Activated CD8-positive, alpha-beta T cell treated with anti-CD3 and anti-CD28 coated beads for 36 hours (primary cell): ENCODE data around the gene MCF2L2. TPM values are rescaled to one million over a fixed set of nuclear protein-coding genes. Genes with fewer than 3 reads are reported as not detected.

ENCODE experiments used
- ATAC-seq: fragments of 200-7000 bp; cut with Tn5 transposase; one replicate; pipeline ENCODE4 v1.10.0; 2021; ENCODE audit warnings: mild to moderate bottlenecking, moderate library complexity
- CTCF ChIA-PET: fragments of 350-600 bp; sonication (Branson Sonifier 250); formaldehyde crosslinking; loops from one replicate; lab custom pipeline; 2021; ENCODE audit warnings: antibody characterized with exemption; lab: Charles Lee
- POLR2A ChIA-PET: fragments of 350-600 bp; sonication (Branson Sonifier 250); formaldehyde crosslinking; loops from one replicate; lab custom pipeline; 2021; ENCODE audit warnings: antibody characterized with exemption; lab: Charles Lee
- DNase-seq: peaks from one replicate; pipeline ENCODE4 v3.0.0-alpha.2; 2020
- H3K27ac Mint-ChIP-seq: one replicate; pipeline ENCODE4 v1.8.0; 2021; ENCODE audit warnings: mild to moderate bottlenecking, mixed read lengths
- H3K27me3 Mint-ChIP-seq: one replicate; pipeline ENCODE4 v1.8.0; 2021; ENCODE audit warnings: mixed read lengths
- H3K36me3 Mint-ChIP-seq: one replicate; pipeline ENCODE4 v1.8.0; 2021; ENCODE audit warnings: low read depth, mixed read lengths
- H3K4me1 Mint-ChIP-seq: one replicate; pipeline ENCODE4 v1.8.0; 2021; ENCODE audit warnings: low read depth, mixed read lengths
- H3K4me3 Mint-ChIP-seq: one replicate; pipeline ENCODE4 v1.8.0; 2021; ENCODE audit warnings: mild to moderate bottlenecking, moderate library complexity, mixed read lengths
- H3K9me3 Mint-ChIP-seq: one replicate; pipeline ENCODE4 v1.8.0; 2021; ENCODE audit warnings: mixed read lengths
- intact Hi-C: fragments of 100-400 bp; cut with micrococcal nuclease; formaldehyde crosslinking; loops from one replicate; pipeline ENCODE4 v1.10.0; 2022
- total RNA-seq, 2 experiments: library from RNA; stranded (reverse); gene quantifications; one replicate each; pipeline ENCODE4 v1.2.3, GENCODE V29; 2021
- TF ChIP-seq, protein P1 (sequence below): fragments of 200-600 bp; IDR thresholded peaks from one replicate; pipeline ENCODE4 v1.8.0; 2022; ENCODE audit warnings: antibody characterized with exemption, mild to moderate bottlenecking

Gene MCF2L2
- total RNA-seq, 2 experiments from 2014 or later = 3.5 to 3.7 TPM

DNA sequence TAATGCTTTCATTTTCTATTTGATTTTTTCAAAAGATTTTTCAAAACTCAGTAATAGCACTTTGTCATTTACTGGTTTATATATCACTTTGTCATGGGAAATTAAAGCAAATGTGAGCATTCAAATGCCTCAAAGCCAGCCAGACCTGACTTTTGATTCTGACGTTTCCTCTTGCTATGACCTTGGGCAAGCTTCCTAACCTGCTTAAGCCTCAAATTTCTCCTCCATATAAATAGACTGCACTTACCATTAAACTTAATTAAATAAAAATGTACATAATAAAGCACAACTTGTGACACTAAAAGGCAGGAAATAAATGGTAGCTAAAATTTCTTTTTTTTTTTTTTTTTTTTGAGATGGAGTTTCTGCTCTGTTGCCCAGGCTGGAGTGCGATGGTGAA is 19.2 kb downstream of the MCF2L2 start:
- no peak for ATAC-seq
- H3K36me3 Mint-ChIP-seq = no peaks in the 10 kb centered on the region

DNA sequence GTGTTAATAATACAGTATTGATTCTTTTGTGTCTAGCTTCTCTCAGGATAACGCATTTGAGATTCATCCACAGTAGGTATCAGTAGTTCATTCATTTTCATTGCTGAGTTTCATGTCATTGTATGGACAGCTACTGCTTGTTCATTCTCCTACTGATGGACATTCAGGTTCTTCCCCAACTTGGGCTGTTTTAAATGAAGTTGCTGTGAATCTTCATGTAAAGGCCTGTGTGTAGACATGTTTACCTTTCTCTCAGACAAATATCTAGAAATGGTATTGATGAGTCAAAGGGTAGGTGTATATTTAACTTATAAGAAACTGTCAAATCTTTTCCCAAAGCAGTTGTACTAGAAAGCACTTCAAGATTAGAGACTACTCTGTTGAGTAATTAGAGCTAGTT is 26.7 kb downstream of the MCF2L2 start:
- POLR2A ChIA-PET = no interaction called here
- DNase-seq (no peak), ATAC-seq (no peak)
- intact Hi-C loops = no loop called here
- TF ChIP-seq, protein P1, sequence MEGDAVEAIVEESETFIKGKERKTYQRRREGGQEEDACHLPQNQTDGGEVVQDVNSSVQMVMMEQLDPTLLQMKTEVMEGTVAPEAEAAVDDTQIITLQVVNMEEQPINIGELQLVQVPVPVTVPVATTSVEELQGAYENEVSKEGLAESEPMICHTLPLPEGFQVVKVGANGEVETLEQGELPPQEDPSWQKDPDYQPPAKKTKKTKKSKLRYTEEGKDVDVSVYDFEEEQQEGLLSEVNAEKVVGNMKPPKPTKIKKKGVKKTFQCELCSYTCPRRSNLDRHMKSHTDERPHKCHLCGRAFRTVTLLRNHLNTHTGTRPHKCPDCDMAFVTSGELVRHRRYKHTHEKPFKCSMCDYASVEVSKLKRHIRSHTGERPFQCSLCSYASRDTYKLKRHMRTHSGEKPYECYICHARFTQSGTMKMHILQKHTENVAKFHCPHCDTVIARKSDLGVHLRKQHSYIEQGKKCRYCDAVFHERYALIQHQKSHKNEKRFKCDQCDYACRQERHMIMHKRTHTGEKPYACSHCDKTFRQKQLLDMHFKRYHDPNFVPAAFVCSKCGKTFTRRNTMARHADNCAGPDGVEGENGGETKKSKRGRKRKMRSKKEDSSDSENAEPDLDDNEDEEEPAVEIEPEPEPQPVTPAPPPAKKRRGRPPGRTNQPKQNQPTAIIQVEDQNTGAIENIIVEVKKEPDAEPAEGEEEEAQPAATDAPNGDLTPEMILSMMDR = no peak
- H3K36me3 Mint-ChIP-seq = no peaks in the 10 kb centered on the region
- peaks cover 5% of the 10 kb centered on the region for H3K4me1 Mint-ChIP-seq
- no peaks in the 10 kb centered on the region for H3K9me3 Mint-ChIP-seq
- H3K4me3 Mint-ChIP-seq = no peak overlapping the region
- H3K27me3 Mint-ChIP-seq = no peaks in the 10 kb centered on the region
- no peak overlapping the region for H3K27ac Mint-ChIP-seq
- CTCF ChIA-PET = interaction anchor here (1.0 to 1.6 kb wide), 4 partner anchors 20 to 365 kb away, joined by 3 to 5 read pairs (median 4); no protein-coding TSS in a partner anchor

More for the DNA sequence above, 19.2 kb downstream of the MCF2L2 start:
- Mint-ChIP-seq H3K9me3 (no peaks in the 10 kb centered on the region), H3K27ac (no peak overlapping the region), H3K4me3 (no peak overlapping the region), H3K4me1 (peaks cover 2% of the 10 kb centered on the region), H3K27me3 (no peaks in the 10 kb centered on the region)
- no peak for DNase-seq
- intact Hi-C loops = no loop called here
- TF ChIP-seq, protein P1 = no peak
- CTCF ChIA-PET = interaction anchor here (1.0 to 3.1 kb wide), 5 partner anchors 20 to 286 kb away, joined by 3 to 13 read pairs (median 5); no protein-coding TSS in a partner anchor
- POLR2A ChIA-PET = interaction anchor here (0.9 to 1.1 kb wide), 2 partner anchors 19 to 29 kb away, joined by 3 read pairs; partner anchors contain the start of gene MCF2L2

DNA sequence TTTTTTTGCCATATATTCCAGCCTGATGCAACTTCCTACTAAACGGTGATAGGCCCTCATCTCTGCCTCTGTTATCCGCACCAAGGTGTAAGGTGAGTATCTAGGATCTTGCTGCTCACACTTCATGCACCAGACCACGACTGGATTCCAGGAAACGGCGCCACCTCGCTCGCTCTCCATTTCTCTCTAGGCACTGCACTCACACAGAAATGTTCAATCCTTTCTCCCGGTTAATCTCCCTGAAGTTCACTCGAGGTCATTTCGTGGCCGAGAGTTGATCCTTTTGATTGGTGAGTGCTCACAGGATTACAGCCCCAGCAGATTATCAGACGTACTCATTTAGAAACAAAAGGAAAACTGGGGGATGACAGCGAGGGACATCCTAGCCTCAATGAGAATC is 28.1 kb downstream of the MCF2L2 start:
- Mint-ChIP-seq H3K36me3 (no peaks in the 10 kb centered on the region), H3K9me3 (no peaks in the 10 kb centered on the region), H3K27ac (no peak overlapping the region), H3K4me3 (no peak overlapping the region), H3K4me1 (peaks cover 5% of the 10 kb centered on the region), H3K27me3 (no peaks in the 10 kb centered on the region)
- DNase-seq (no peak), ATAC-seq (no peak)
- TF ChIP-seq, protein P1 = no peak
- ChIA-PET CTCF (interaction anchor here (1.6 to 3.2 kb wide), 2 partner anchors 15 to 278 kb away, joined by 4 to 19 read pairs; no protein-coding TSS in a partner anchor), POLR2A (no interaction called here)
- intact Hi-C loops = no loop called here

- TF ChIP-seq, protein P1 = no peak
- intact Hi-C loops = no loop called here
- ATAC-seq (no peak), DNase-seq (no peak)
- POLR2A ChIA-PET = no interaction called here
- no peaks in the 10 kb centered on the region for H3K4me1 Mint-ChIP-seq
- no peak overlapping the region for H3K27ac Mint-ChIP-seq
- H3K4me3 Mint-ChIP-seq = no peak overlapping the region
- H3K27me3 Mint-ChIP-seq = no peaks in the 10 kb centered on the region
- no peaks in the 10 kb centered on the region for H3K36me3 Mint-ChIP-seq
- H3K9me3 Mint-ChIP-seq = no peaks in the 10 kb centered on the region
- CTCF ChIA-PET = interaction anchor here (1.5 to 3.2 kb wide), 2 partner anchors 11 to 274 kb away, joined by 6 to 19 read pairs; no protein-coding TSS in a partner anchor
These were observed 31.6 kb downstream of the MCF2L2 start for GRCh38 chr3:183396662-183397391.

GRCh38 chr3:183394150-183394549 is 34.3 kb downstream of the MCF2L2 start:
- POLR2A ChIA-PET = no interaction called here

More at GRCh38 chr3:183394150-183394549, 34.3 kb downstream of the MCF2L2 start:
- CTCF ChIA-PET = interaction anchor here (1.0 kb wide), 1 partner anchor 8 kb away, joined by 3 read pairs; no protein-coding TSS in a partner anchor
- intact Hi-C loops = no loop called here
- Mint-ChIP-seq H3K4me3 (no peak overlapping the region), H3K27me3 (no peaks in the 10 kb centered on the region), H3K36me3 (no peaks in the 10 kb centered on the region), H3K4me1 (peaks cover 2% of the 10 kb centered on the region), H3K27ac (no peak overlapping the region), H3K9me3 (no peaks in the 10 kb centered on the region)
- TF ChIP-seq, protein P1 = no peak
- DNase-seq = no peak
- ATAC-seq = no peak
